ENCODE data around the gene SLC22A1.
"Not testable (repeated sequence)": the region's sequence is repeated elsewhere in the genome, so short reads cannot be mapped to it uniquely, and the experiment has no call there.

The SLC22A1 gene

DNA sequence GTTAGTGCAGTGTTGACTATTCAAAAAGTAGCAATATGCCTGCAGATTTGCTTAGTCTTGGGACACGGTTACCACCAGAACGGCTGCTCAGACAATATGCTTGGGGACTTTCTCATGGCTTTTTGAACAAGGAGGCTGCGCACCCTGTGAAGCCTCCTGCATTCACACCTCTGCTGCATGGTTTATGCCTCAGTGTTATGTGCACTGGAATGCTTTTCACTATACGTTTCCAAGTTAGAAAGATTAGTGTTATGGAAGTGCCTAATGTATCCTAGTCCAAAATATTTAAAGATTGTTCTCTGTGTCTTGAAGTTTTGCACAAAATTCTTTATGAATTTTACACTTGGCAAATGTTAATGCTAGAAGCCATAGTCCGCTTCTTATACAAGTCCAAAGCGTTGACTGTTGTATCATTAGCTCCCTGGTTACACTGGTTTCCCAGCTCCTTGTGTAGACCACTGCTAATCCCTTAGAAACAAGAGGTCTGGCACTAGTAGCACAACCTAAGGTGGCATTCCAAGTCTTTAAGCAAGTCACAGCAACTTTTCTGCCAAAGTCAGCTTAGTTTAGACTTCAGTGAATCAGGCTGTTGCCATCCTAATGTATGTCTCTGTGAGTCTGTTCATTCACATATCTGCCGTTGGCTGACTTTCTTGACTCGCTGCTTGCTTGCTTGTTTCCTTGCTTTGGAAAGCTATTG lies 26.3 kb upstream of the SLC22A1 start:
- no peak for DNase-seq

DNA sequence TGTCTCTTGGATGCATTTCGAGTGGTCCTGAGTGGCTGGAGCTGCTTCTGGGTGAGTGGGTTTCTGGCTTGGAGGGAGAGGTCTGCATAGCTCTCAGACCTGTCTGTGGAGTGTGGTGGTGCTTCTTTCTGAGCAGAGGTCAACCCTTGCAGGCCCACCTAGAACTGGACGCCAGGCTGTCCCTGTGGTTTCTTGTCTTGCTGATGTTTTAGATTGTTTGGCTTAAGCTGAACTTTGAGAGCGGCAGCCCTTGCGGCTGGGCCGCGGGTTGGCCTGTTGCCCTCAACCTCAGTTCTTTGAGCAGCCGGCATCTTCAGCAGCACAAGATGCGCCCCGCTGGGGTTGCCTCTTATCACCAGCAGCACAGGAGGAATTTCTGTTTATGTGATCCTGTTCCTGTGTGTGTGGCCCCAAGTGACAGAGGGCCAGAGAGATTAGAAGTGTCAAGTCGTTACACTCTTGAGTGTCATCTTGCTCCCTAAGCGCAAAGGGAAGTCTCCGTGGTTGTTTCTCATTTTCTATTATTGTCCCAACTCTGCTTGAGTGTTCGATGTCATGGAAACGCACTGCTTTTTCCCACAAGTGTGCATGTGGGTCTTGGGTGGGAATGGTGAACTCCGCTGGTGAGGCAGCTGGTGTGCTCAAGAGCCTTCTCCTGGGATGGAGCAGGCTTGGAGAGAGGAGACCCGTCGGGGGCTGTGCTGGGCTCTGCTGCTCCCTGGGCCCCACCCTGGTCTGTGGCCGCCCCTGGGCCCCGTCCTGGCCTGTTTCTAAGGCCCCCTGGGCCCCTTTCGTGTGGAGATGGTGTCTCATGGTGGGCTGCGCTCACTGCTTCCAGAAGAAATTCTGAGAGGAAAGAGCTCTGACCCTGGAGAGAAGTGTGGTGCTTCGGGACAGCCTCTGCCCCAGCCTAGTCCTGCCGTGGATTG lies 20.1 kb upstream of the SLC22A1 start:
- DNase-seq = no peak

DNA sequence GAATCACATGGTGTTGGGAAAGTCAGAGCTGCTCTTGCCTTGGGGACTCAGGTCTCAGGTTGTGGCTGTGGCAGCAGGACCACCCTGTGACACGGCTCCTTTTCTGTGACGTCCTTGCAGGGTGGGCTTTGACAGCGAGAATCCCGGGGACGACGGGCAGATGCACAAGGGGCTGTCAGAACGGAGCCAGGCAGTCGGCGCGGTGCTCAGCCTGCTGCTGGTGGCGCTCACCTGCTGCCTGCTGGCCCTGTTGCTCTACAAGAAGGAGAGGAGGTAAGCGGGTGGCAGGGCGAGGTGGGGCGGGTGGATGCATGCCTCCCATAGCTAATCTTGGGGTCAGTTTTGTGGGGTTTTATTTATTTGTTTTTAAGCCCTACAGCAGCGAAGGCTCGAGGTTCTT lies 19.2 kb upstream of the SLC22A1 start:
- DNase-seq = no peak

DNA sequence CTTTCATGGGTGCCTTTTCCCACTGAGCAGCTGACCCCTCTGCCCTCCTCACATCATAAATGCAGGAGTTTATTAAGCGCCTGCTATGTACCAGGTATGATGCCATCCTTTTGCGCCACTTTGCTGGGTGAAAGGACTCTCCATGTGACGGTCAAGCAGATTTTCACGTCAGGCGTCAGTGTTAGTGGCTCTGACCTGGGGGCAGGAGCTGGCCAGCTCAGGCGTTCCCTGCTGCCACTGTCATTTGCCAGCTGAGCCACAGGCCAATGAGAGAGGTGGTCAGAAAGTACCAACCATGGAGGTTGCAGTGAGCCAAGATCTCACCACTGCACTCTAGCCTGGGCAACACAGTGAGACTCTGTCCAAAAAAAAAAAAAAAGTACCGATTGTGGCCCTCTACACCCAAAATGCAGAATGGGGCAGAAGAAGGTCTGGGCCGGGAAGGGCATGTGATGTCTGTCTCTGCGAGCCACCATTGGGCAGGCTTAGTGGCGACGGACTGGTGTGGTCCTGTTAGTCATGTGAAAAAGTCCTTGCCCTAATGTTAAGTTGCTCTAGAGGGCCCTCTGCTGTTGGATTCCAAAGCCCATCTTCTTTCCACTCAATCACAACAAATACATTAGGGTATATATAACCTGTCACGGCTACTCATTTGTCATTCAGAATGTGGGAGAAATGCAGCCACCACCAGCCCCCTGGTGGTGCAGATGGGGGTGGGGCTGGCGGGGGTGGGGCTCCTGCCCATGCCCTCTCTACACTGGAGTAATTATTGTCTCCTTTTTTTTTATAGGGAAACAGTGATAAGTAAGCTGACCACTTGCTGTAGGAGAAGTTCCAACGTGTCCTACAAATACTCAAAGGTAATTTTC lies 18.4 kb upstream of the SLC22A1 start:
- no peak for DNase-seq

DNA sequence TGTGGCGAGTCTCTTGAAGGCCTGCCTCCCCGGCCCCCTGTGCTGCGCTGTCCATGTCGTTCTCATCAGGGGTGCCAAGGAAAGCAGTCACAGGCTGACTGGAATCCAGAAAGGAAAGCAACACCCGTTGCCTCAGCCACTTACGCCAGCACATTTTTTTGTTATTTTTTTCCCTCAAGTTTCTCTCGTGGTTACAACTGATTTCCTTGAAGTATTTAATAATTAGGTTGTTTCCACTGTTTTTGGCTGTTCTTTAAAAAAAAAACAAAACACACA lies 17.9 kb upstream of the SLC22A1 start:
- no peak for DNase-seq

DNA sequence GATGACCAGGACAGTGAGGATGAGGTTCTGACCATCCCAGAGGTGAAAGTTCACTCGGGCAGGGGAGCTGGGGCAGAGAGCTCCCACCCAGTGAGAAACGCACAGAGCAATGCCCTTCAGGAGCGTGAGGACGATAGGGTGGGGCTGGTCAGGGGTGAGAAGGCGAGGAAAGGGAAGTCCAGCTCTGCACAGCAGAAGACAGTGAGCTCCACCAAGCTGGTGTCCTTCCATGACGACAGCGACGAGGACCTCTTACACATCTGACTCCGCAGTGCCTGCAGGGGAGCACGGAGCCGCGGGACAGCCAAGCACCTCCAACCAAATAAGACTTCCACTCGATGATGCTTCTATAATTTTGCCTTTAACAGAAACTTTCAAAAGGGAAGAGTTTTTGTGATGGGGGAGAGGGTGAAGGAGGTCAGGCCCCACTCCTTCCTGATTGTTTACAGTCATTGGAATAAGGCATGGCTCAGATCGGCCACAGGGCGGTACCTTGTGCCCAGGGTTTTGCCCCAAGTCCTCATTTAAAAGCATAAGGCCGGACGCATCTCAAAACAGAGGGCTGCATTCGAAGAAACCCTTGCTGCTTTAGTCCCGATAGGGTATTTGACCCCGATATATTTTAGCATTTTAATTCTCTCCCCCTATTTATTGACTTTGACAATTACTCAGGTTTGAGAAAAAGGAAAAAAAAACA lies 16.6 kb upstream of the SLC22A1 start:
- DNase-seq = no peak

DNA sequence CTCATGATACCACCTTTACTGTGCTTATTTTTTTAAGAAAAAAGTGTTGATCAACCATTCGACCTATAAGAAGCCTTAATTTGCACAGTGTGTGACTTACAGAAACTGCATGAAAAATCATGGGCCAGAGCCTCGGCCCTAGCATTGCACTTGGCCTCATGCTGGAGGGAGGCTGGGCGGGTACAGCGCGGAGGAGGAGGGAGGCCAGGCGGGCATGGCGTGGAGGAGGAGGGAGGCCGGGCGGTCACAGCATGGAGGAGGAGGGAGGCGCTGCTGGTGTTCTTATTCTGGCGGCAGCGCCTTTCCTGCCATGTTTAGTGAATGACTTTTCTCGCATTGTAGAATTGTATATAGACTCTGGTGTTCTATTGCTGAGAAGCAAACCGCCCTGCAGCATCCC lies 15.6 kb upstream of the SLC22A1 start:
- DNase-seq = no peak

DNA sequence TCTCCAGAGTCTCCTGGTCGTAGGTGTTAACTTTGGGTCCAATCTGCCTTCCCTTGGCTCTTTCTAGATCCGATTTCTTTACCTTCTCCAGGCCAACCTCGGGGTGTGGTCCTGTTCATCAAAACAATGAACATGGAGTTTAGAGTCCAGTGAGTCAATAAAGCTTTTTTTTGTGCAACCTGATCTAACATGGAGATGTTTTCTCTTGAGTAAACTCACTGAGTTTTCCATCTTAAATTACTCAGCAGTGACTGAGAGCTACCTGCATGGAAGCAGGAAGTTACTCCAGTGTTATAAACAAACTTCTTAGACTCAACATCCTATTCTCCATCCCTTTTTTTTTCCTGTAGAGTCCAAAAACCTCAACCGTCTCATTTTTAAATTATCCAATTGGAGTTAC lies 14.9 kb upstream of the SLC22A1 start:
- no peak for DNase-seq

DNA sequence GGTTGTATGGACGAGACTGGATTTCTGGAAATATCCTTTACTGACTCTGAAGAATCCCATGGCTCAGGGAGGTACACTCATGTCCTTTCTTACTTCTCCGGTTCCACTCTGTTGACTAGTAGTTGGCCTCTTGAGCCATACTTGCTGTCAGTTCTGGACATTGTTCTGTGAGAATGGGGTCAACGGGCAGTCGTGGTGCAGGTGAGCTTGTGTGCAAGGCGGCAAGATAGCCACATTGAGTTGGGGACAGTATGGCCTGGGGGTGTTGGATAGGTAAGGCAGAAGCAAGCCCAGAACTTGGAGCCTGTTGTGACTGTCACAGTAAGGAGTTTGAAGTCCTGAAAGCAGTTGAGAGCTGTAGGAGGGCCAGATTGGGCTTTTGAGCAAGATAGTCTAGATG lies 13.5 kb upstream of the SLC22A1 start:
- DNase-seq = no peak

DNA sequence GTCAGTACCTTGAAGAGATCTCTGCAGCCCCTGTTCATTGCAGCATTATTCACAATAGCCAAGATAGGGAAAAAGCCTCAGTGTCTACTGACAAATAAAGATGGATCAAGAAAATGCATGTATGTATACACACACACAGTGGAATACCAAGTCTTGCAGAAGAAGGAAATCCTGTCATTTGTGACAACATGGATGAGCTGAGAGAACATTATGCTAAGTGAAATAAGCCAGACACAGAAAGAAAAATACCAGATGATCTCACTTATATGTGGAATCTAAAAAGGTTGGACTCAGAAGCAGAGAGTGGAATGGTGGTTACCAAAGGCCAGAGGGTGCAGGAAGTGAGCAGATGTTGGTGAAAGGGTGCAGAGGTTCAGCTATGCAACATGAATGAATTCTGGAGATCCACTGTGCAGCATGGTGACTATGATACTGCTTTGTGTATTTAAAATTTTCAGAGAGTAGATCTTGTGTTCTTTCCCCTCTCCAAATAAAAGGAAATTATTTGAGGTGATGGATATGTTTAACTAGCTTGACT lies 11.0 kb upstream of the SLC22A1 start:
- no peak for DNase-seq

DNA sequence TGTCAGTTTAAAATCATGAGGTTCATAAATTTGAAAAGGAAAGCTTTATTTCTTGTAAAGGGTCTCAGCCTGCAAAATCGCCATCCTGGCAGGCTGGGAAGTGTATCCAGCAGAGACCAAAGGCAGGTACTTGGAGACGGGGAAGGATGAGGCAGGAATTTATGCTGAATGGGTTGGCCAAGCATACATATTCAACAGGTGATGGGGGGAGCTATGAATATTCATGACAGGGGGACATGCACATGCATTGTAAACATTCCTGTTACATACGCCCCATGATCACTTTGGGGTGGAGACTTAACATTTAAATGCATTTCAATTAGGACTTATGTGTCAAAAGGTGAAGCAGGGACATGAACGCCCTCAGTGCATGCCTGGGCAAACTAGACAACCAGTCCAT lies 9.8 kb upstream of the SLC22A1 start:
- DNase-seq = no peak

DNA sequence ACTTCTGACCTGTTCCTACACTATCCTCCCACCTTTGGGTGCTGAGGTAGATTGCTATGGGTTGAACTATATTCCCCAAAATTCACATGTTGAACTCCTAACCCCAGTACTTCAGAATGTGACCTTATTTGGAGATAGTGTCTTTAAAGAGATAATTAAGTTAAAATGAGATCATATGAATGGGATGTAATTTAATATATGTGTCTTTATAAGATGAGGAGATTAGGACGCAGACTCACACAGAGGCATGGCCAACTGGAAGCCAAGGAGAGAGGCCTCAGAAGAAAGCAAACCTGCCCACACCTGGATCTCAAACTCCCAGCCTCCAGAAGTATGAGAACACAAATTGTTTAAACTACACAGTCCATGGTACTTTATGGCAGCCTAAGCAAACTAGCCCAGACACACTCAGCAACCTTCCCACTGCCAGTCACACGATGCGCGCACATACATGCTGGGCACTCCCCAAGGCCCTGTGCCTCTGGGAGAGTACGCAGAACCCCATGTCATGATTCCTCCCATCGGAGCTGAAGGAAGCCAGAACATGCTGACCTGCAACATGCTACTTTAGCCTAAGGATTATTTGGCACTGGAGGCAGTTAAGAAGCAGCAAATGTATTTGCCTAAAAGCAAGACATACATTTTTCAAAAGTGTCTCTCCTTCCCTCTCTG lies 8.9 kb upstream of the SLC22A1 start:
- DNase-seq = no peak

DNA sequence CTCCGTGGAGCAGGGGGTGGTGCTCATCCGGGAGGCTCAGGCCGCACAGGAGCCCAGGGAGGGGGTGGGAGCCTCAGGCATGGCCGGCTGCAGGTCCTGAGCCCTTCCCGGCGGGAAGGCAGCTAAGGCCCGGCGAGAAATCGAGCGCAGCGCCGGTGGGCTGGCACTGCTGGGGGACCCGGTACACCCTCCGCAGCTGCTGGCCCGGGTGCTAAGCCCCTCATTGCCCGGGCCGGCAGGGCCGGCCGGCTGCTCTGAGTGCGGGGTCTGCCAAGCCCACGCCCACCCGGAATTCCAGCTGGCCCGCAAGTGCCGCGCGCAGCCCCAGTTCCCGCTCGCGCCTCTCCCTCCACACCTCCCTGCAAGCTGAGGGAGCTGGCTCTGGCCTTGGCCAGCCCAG lies 7.1 kb upstream of the SLC22A1 start:
- DNase-seq = not testable (repeated sequence)

DNA sequence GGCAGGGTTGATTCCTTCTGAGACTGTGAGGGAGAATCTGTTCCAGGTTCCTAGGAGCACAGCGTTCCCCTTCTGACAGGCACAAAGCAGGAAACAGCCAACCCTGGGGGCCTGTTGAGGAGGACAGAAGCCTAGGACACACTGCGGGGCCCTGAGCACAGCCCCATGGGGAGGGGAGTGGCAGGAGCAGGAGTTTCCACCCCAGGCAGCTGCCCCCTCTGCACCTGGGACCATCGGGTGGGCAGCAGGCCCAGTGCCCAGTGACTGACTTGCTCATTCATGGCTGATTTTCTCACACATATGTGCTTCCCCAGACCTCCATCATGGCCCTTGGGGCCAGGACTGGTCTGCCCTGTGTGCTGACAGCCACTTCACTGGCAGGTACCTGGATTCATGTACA lies 6.2 kb upstream of the SLC22A1 start:
- DNase-seq = no peak

DNA sequence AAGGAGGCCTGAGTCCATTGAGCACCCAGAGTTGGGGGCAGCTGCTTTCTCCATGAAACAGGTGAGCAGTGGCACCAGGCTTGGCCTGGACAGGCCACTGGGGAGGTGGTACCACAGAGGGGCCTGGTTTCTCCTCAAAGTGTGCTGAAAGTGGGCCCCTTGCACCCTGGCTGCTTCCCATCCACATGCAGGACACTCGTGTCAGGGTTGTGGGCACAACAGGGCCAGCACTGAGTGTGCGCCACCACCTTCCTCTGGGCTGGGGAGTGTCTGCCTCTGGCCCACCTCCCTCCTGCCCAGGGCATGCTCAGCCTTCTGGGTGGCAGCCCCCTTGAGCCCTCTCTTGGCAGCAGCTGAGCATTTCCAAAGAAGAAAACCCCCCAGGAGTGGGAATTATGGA lies 5.2 kb upstream of the SLC22A1 start:
- DNase-seq = no peak

DNA sequence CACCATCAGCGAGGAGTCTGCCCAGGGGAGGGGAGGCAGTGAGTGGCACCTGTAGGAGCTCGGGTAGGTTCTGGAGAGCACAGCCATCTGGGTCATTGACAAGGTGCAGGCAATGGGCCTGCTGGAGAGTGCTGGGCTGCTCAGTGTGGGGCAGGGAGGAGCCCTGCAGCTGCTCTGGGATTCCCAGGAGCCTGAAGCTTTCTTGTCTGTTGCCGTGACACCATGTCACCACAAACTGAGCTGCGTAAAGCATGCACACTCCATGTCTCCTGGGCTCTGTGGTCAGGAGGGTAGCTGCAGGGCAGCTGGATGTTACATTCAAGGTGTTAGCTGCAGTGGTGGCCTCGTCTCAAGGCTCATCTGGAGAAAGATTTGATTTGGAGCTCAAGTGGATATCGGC lies 4.5 kb upstream of the SLC22A1 start:
- no peak for DNase-seq

DNA sequence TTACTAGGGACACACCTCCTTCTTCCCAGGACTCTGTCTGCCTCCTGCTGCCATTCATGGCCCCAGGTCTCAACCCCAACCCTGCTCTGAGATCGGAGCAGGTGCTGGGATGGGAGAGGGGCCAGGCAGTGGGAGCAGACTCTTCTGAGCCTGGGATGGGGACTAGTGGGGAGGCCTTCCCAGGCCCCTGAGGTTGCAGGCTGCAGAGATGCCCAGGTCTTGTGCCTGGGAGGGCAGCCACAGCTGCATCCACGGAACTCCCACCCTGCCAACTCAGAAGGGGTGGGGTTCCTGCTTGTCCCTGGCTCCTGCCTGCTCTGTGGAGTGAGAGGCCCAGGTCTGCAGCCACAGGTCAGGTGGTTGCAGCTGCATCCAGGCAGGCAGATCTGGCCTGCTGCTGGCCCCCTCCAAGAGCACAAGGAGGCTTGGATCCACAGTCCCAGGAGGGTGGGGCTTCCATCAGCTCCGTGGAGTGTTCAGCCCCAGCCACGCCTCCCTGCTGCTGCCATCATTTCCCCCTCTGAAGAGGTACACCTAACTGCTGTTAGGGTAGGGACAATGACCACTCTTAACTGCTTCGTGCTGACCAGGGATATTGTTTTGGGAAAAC lies 2.9 kb upstream of the SLC22A1 start:
- DNase-seq = no peak

DNA sequence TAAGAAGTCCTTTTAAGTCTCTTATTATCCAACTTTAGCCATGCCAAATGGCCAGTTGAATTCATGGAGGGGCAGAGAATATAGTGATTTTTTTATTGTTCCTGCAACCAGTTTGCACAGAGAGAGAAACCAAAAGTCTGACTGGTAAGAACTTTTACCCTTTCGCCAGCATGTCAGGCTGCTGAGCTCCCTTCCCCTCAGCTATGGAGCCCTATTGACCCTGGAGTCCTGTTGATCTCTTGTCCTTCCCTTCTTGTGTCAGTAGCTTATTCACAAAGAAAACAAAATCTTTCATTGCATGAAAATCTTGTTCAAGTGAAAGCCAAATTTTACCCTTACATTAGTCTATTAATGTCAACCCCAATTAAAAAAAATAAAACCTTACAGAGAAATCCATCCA lies 1.5 kb upstream of the SLC22A1 start:
- no peak for DNase-seq

DNA sequence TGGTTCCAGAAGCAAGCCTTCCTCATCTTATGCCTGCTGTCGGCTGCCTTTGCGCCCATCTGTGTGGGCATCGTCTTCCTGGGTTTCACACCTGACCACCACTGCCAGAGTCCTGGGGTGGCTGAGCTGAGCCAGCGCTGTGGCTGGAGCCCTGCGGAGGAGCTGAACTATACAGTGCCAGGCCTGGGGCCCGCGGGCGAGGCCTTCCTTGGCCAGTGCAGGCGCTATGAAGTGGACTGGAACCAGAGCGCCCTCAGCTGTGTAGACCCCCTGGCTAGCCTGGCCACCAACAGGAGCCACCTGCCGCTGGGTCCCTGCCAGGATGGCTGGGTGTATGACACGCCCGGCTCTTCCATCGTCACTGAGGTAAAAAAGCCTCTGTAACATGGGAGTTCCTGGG lies 366 bp downstream of the SLC22A1 start:
- DNase-seq = no peak

DNA sequence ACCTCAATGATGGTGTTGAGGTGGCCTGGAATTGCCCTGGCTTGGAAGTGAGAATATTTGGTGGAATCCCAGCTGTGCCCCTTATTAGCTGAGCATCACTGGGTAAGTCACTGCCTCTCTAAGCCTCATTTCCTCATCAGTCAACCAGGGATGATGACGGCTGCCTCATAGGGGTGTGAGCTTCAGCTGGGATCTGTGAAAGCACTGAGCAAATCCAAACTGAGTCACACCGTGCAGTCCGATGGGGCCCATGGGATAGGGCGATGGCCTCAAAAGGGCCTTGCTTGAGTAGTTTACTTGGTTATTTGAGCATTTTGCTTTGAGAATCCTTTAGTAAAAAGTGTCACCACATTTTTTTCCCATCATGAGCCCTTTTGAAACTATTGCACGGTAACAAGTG lies 1.1 kb downstream of the SLC22A1 start:
- DNase-seq = no peak

DNA sequence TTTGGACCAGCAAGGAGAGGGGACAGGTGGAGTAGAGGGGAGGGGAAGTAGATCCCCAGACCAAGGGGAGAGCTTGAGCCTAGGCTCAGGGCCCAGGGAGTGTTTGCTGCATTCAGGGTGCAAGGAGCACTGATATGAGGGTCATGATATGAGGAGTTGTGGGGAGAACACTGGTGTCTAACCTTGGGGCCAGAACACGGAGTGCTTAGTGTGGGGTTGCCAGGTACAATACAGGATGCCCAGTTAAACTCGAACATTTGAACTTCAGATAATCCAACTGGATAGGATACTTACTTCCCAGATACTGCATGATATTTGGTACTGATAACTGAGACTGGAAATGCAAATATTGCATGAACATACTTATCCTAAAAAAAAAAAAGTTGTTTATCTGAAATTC lies 2.4 kb downstream of the SLC22A1 start:
- no peak for DNase-seq

DNA sequence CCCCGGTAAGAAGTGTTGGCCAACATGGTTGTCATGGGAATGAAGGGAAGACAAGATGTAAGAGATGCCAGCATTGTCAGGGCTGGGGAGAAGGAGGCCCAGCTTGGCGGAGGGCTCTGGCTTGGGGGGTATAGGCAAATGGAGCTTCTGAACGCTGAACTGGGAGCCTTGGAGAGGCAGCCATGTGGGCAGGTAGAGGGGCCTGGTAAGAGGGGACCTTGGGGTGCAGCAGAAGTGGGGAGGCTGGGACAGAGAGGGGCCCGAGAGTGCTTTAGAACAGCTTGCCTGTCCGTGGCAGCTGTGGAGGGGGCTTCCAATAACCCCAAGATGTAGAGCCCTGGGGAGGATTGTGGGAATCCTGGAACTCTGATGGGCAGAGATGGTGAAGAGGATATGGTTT lies 3.0 kb downstream of the SLC22A1 start:
- no peak for DNase-seq

Data from effector CD4-positive, alpha-beta T cell (primary cell).